ENCODE results near the gene ULK4. TPM values are rescaled to one million over a fixed set of nuclear protein-coding genes. Genes with fewer than 3 reads are reported as not detected.
"Not testable (repeated sequence)": the region's sequence is repeated elsewhere in the genome, so short reads cannot be mapped to it uniquely, and the experiment has no call there.

ULK4 gene
- total RNA-seq, 1 donor from 2014 or later, result 5.1 TPM

DNA sequence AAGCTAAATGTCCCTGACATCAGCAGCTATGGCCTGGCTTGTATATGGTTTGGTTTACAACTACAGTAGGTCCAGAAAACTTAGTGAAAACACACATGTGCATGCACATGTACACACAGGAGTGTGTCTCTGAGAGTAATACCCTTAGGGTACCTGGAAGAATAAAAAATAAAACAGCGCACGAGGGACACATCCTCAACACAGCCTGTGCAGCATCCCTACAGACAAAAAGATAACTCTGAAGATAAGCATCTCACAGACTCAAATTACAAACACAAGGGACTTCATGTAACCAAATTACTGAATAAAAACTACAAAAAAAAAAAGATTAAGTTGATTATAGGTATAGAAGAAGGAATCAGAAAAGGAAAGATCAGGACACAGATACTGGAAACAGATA lies 653.8 kb downstream of the ULK4 start:
- no peak for DNase-seq (ENCODE audit: low spot score)
- intact Hi-C loops (cut with DNase I), result no loop called here

DNA sequence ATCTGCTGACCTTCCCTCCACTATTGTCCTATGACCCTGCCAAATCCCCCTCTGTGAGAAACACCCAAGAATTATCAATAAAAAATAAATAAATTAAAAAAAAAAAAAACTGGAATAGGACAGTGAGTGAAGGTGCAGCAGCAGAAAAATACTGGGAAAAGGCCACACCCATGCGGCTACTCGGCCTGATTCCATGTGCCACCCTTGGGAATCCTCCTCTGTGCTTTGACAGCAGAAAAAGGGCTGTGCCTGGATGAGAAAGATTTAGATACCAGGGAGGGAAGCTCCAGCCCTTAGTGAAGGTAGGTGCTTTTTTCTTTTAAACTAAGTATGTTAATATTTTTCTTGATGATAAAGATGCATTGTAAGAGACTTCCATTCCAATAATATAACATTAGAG lies 654.8 kb downstream of the ULK4 start:
- intact Hi-C loops (cut with DNase I), result no loop called here
- no peak for DNase-seq (ENCODE audit: low spot score)

DNA sequence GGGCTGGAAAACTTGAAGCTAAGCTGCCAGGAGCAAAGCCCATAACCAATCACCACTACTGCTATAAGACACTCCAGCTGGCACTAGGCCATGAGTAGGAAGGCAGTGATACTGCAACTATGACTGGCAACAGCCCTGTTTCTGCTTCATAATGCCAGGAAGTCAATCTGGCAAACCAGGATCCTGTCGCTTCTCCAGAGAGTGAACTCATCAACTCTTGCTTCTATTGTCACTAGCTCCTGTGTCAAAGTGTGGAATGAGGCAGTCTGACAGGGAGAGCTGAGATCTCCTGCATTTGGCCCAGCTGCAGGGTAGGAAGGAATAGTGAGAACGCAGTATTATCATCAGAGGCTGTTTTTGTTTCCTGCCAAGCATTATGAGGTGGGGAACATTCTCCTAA lies 657.3 kb downstream of the ULK4 start:
- no peak for DNase-seq (ENCODE audit: low spot score)
- intact Hi-C loops (cut with DNase I), result no loop called here

DNA sequence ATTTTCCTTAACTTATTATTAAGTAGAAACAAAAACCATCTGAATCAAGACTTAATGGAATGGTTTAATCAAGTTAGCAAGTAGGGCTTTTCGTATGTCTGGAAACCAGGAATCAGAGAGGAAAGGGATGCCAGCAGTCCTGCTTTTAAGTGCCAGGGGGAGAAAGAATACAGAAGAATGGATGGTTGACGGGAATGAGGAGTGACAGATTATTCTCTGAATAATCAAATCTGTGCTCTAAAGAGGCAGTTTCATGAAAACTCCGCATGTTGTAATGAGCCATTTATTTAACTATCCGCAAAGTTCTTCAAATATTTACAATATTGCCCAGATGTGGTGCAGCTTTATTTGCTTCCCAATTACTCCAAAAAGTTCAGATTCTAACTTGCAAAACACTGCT lies 659.6 kb downstream of the ULK4 start:
- intact Hi-C loops (cut with DNase I), result no loop called here
- DNase-seq (ENCODE audit: low spot score), result no peak

DNA sequence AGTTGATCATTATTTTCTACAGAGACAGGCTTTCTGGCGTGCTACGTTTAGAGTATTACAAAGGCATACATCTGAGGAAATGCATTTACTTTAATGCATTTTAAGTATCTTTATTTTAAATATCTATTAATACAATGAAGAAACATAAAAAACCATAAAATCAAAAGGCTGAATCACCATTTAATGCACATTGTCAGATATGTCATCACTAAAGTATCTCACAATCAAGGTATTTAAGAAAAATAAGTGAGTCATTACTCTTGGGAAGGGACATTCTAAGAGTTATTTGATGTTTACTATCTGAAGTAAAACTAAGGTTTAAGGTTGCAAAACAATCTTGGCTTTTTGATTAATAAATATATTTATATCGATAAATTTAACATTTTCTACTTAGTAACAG lies 660.4 kb downstream of the ULK4 start:
- DNase-seq (ENCODE audit: low spot score), result no peak
- intact Hi-C loops (cut with DNase I), result no loop called here

DNA sequence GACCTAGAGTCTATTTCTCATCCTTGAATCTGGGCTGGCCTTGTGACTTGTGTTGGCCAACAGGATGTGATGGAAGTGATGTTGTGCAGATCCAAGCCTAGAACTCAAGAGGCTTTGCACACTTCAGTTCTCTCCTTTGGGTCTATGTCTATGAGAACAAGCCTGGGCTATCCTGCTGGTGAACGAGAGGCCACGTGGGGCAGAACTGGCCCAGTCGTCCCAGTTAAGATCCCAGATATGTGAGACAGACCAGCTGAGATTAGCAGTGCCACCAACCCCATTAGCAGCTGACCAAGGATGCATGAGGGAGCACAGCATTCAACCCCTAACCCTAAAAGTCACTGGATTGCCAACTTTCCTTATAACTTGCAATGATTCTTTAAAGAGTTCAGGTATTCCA lies 662.9 kb downstream of the ULK4 start:
- DNase-seq (ENCODE audit: low spot score), result no peak
- intact Hi-C loops (cut with DNase I), result no loop called here

DNA sequence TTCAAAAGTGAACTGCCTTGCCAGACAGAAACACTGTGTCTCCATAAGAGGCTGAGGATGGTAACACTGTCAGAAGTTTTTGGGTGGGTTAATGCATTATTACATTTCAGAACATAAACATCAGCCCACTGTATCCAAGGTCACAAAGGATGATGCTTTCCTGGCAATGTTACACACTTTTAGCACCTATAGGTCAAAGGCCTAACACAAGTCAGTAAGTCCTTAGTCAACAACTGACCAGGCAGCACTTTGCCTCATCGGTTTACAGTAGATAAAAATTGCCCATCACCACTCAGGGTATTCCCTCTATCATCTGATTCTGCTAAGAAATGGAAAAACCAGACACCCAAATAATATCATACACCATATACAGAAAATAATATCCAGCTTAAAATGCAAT lies 664.2 kb downstream of the ULK4 start:
- DNase-seq (ENCODE audit: low spot score), result no peak
- intact Hi-C loops (cut with DNase I), result no loop called here

DNA sequence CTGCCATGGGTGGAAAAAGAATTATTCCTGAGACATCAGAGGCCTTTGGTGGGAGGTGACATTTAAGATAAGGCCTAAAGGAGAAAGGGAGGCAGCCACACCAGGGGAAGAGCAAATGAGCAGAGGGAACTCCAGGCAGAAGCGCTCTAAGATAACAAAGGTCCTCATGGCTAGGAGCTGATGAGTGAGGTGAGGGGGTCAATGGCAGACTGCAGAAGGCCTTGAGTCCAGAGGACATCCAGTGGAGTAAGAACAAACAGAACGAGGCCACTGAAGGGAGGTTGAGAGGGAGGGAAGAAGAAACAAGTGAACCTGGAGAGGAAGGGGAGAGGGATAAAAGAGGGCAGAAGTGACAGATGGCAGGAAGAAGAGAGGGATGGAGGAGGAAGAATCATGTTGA lies 665.3 kb downstream of the ULK4 start:
- intact Hi-C loops (cut with DNase I), result no loop called here
- DNase-seq (ENCODE audit: low spot score), result no peak

DNA sequence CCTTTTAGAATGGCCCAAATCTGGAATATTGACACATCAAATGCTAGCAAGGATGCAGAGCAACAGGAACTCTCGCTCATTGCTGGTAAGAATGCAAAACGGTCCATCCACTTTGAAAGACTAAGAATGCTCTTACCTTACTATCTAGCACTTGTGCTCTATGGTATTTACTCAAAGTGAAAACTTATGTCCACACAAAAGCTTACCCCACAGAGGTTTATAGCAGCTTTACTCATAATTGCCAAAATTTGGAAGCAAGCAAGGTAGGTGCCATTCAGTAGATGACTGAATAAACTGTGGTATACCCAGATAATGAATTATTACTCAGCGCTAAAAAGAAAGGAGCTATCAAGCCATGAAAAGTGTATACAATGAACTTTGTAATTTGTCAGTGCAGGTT lies 666.2 kb downstream of the ULK4 start:
- intact Hi-C loops (cut with DNase I), result no loop called here
- no peak for DNase-seq (ENCODE audit: low spot score)

DNA sequence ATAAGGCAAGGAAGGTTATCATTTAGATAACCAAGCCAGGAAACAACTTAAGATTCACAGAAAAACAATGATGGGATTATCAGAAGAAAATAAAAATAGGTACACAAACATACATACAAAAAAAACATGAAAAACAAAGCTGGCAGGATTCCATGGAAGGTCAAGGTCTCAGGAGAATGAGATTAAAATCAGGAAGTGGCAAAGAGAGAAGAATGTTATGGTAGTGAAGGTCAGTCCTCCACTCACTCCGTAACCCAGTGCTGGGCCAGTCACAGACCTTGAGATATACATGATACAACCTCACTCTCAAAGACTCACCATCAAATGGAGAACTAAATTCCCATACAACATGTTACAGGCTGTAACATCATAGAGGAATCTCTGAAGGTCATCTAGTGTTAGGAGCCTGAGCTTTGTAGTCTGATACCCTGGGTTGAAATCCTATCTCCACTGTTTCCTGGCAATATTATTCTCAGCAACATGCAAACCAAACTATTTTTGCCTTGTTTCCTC lies 668.7 kb downstream of the ULK4 start:
- no peak for DNase-seq (ENCODE audit: low spot score)
- intact Hi-C loops (cut with DNase I), result no loop called here

DNA sequence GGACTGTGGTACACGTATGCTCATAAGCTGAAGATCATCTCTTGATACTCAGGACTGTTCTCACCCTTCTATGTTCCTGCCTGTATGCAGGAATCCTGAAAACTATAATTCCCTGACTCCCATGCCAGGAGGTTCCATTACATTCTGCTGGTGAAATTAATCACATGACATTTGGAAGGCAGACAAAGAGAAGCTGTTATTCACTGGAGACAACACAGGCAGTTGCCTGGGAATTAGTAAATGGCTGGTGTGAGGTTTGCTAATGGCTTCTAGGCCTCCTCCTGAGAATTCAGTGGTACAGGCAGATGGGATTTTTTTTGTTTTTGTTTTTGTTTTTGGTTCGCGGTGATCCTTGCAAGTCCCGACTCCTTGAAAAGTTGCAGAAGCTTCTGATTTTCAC lies 671.2 kb downstream of the ULK4 start:
- DNase-seq (ENCODE audit: low spot score), result no peak
- intact Hi-C loops (cut with DNase I), result no loop called here

DNA sequence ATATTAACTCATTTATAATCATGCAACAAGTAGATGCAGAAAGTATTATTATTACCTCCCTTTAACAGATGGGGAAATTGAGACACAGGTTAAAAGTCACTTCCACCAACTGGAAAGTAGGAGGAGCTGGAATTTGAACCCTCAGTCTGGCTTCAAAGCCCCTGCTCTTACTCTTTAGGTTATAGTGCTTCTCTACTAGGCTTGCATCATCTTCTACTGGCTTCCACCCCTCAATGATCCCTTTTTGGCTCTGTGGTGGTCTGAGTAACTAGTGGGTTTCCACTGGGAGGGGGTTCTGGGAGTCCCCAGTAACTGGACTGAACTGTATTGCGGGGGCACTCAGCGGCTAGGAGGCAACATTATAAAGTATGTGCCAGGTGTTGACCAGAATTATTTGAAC lies 671.6 kb downstream of the ULK4 start:
- DNase-seq (ENCODE audit: low spot score), result no peak
- intact Hi-C loops (cut with DNase I), result no loop called here

DNA sequence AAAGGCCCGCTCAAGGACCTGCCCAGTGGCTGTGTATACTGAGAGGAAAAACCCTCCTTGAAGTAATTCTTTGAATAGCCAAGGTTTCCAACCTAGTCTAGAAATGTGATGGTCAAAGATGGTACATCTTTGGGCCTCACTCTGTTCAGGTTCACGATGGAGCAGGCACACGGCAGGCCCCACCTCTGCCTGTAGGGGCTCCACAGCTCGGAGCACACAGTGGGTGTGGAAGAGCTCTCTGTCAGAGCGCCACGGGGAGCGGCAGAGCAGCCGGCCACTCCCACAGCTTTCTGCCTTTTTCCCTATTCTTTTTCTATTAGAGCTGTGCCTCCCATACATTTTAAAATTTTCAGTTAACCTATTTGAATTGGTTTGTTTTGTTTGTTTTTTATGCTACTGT lies 673.1 kb downstream of the ULK4 start:
- no peak for DNase-seq (ENCODE audit: low spot score)
- intact Hi-C loops (cut with DNase I), result no loop called here

DNA sequence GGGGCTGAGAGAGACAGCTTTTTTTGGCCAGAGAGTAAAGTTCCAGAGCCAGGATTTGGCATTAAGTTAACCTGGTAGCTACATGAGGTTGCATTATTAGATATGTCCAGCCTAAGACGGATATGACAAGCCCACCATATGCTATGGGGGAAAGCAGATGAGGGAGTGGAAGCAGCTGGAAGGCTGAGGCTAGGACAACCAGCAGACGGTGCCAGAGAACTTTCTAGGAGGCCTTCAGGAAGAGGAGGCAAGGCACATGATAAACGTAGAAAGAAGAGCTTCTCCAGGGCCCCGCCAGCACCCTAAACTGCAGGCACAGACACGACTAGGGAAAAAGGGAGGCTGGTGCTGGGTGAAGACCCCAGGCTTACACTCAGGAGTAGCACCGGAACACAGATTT lies 675.6 kb downstream of the ULK4 start:
- intact Hi-C loops (cut with DNase I), result no loop called here
- no peak for DNase-seq (ENCODE audit: low spot score)

DNA sequence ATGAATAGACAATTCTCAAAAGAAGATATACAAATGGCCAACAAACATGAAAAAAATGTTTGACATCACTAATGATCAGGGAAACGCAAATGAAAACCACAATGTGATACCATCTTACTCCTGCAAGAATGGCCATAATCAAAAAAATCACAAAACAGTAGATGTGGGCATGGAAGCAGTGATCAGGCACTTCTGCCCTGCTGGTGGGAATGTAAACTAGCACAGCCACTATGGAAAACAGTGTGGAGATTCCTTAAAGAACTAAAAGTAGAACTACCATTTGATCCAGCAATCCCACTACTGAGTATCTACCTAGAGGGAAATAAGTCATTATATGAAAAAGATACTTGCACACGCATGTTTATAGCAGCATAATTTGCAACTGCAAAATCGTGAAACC lies 677.0 kb downstream of the ULK4 start:
- intact Hi-C loops (cut with DNase I); DNase-seq (ENCODE audit: low spot score): not testable (repeated sequence)

DNA sequence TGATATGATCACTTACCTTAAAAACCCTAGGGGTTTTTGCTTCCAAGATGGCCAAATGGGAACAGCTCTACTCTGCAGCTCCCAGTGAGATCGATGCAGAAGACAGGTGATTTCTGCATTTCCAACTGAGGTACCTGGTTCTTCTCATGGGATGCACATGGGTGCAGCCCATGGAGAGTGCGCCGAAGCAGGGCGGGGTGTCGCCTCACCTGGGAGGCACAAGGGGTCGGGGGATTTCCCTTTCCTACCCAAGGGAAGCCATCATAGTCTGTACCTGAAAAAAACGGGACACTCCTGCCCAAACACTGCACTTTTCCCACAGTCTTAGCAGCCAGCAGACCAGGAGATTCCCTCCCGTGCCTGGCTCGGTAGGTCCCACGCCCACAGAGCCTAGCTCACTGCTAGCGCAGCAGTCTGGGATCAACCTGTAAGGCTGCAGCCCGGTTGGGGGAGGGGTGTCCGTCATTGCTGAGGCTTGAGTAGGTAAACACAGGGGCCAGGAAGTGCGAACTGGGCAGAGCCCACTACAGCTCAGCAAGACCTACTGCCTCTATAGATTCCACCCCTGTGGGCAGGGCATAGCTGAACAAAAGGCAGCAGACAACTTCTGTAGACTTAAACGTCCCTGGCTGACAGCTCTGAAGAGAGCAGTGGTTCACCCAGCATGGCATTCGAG lies 684.0 kb downstream of the ULK4 start:
- intact Hi-C loops (cut with DNase I), result no loop called here
- no peak for DNase-seq (ENCODE audit: low spot score)

DNA sequence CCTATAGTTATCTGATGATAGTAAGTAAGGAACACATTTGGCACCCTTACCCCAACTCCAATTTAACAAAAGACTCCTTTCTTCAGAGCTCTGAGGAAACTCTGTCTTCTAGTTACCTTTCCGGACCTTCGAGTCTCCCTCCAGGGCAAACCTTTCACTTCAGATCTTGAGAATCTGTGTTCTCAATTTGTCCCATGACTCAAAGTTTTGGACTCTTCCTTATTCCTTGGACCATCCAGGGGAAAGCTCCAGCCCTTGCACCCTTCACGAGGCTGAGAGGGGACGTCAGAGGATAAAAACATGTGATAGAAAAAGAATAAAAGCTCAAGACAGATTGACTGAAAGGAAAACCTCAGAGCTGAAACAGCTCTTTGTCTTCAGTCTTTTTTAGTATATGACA lies 685.7 kb downstream of the ULK4 start:
- no peak for DNase-seq (ENCODE audit: low spot score)
- intact Hi-C loops (cut with DNase I), result no loop called here

DNA sequence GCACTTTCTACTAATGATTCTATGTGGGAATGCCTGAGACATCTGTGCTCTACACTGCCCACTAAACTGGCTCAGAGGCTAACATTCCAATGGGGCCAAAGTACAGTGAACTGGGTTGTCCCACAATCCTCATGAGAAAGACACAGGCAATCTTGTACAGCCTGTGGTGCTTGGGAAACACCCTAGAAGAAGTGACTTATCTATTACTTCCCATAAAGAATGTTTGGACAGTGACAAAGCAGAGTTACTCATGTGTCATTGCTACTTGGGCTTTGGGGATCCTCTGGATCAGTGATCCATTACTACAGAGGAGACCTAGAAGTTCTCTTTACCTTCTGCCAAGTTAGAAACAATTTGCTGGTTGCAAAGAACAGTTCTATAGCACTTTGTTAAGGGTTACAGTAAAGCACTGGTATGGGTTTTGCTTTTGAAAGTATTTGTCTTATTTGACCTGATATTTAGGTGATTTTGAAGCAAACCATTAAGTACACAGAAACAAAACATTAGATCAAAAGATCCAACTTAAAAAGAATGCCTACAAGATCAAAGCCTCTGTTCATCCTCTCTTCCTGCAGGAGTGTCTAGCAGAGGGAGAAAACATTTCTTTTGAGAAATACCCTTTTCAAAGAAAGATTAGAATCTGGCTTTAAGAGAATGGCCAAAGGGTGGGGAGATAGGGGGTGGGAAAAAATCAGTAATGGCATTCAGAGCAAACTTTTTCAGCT lies 686.8 kb downstream of the ULK4 start:
- no peak for DNase-seq (ENCODE audit: low spot score)
- intact Hi-C loops (cut with DNase I), result no loop called here

DNA sequence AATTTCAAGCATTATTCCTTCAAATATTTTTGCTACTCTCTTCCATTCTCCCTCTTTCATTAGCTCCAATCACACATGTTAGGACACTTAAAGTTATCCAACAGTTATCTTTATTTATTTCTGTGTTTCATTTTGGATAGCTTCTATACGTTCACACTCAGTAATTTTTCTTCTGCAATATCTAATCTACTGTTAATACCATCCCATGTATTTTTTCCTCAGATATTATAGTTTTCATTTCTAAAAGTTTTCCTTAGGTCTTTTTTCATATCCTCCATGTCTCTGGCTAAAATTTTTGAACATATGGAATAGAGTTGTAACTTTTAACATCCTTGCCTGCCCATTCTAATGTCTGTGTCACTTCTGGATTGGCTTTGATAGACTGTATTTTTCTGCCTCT lies 689.2 kb downstream of the ULK4 start:
- intact Hi-C loops (cut with DNase I), result no loop called here
- DNase-seq (ENCODE audit: low spot score), result no peak

DNA sequence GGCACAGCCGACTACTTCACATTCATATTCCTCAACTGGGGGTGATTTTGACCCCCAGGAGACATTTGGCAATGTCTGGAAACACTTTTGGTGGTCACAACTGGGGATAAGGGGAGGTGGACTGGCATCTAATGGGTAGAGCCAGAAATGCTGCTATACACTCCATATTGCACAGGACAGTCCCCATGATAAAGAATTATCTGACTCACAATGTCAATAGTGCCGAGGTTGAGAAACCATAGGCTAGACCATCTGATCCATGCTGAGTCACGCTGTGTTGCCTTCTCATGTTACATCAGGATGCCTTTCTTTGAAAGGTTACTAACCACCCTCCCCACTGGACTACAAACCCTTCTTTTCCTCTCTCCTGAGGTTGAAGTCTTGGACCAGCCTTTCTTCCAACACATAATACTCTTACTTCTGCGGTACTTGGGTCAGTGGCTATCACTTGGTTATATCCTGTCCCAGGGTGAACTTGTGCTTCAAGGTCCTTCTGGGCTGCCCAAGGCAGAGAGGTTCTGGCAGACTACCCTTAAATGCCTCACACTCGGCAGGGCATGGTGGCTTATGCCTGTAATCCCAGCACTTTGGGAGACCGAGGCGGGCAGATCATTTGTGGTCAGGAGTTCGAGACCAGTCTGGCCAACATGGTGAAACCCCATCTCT lies 693.8 kb downstream of the ULK4 start:
- intact Hi-C loops (cut with DNase I), result no loop called here
- DNase-seq (ENCODE audit: low spot score), result no peak

DNA sequence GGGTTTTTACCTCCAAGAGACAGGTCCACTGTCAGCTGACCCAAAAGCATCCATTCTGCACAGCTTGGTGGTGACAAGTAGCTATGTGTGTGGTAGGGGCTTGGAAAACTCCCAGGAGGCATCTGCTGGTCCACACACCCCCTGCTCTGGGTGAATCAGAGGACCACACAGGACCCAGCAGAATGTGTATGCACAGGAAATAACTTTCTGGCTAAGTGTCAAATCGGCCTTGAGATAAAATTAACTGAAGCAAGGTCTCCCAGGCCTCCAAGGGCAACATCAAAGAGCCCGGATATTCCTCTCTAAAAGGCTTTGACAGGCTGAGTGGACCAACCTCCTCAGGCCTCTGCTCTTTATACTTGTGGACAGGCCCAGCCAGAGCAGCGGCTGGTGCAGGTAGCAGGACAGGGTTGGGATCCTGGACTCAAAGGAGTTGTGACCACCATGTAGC lies 696.1 kb downstream of the ULK4 start:
- DNase-seq (ENCODE audit: low spot score), result no peak
- intact Hi-C loops (cut with DNase I), result no loop called here
